ENCODE measurements around the gene ARHGEF11.

Gene ARHGEF11

GRCh38 chr1:156943756-156944155, 101.8 kb downstream of the ARHGEF11 start:
- H3K27me3 Mint-ChIP-seq = no peaks in the 10 kb centered on the region
- DNase-seq = no peak
- no peak overlapping the region for H3K27ac Mint-ChIP-seq
- no peaks in the 10 kb centered on the region for H3K4me1 Mint-ChIP-seq
- no peak overlapping the region for H3K4me3 Mint-ChIP-seq
- H3K36me3 Mint-ChIP-seq (ENCODE audit: low read depth) = no peaks in the 10 kb centered on the region
- H3K9me3 Mint-ChIP-seq = no peaks in the 10 kb centered on the region
- no peak for ATAC-seq

GRCh38 chr1:156942576-156942975, 103.0 kb downstream of the ARHGEF11 start:
- DNase-seq = no peak
- H3K4me3 Mint-ChIP-seq = no peak overlapping the region
- no peak overlapping the region for H3K27ac Mint-ChIP-seq
- no peak for ATAC-seq
- H3K4me1 Mint-ChIP-seq = no peaks in the 10 kb centered on the region
- H3K9me3 Mint-ChIP-seq = no peaks in the 10 kb centered on the region
- H3K27me3 Mint-ChIP-seq = no peaks in the 10 kb centered on the region
- no peaks in the 10 kb centered on the region for H3K36me3 Mint-ChIP-seq (ENCODE audit: low read depth)

GRCh38 chr1:156942176-156942575, 103.4 kb downstream of the ARHGEF11 start:
- Mint-ChIP-seq H3K4me1 (no peaks in the 10 kb centered on the region), H3K27ac (no peak overlapping the region), H3K4me3 (no peak overlapping the region)

GRCh38 chr1:156941675-156942074, 103.9 kb downstream of the ARHGEF11 start:
- no peaks in the 10 kb centered on the region for H3K9me3 Mint-ChIP-seq
- H3K4me1 Mint-ChIP-seq = no peaks in the 10 kb centered on the region
- no peak for ATAC-seq
- H3K4me3 Mint-ChIP-seq = no peak overlapping the region
- no peak for DNase-seq
- H3K27me3 Mint-ChIP-seq = no peaks in the 10 kb centered on the region
- H3K36me3 Mint-ChIP-seq (ENCODE audit: low read depth) = no peaks in the 10 kb centered on the region
- no peak overlapping the region for H3K27ac Mint-ChIP-seq

More at GRCh38 chr1:156942176-156942575, 103.4 kb downstream of the ARHGEF11 start:
- no peaks in the 10 kb centered on the region for H3K36me3 Mint-ChIP-seq (ENCODE audit: low read depth)
- H3K9me3 Mint-ChIP-seq = no peaks in the 10 kb centered on the region
- ATAC-seq (no peak), DNase-seq (no peak)
- no peaks in the 10 kb centered on the region for H3K27me3 Mint-ChIP-seq

GRCh38 chr1:156939786-156940334, 105.7 kb downstream of the ARHGEF11 start:
- H3K27me3 Mint-ChIP-seq = no peaks in the 10 kb centered on the region
- no peak overlapping the region for H3K4me3 Mint-ChIP-seq
- no peak for DNase-seq
- no peak overlapping the region for H3K27ac Mint-ChIP-seq
- H3K36me3 Mint-ChIP-seq (ENCODE audit: low read depth) = no peaks in the 10 kb centered on the region
- no peaks in the 10 kb centered on the region for H3K9me3 Mint-ChIP-seq
- no peaks in the 10 kb centered on the region for H3K4me1 Mint-ChIP-seq
- no peak for ATAC-seq

GRCh38 chr1:156938813-156939212, 106.7 kb downstream of the ARHGEF11 start:
- H3K4me3 Mint-ChIP-seq = no peak overlapping the region
- no peak overlapping the region for H3K27ac Mint-ChIP-seq
- H3K36me3 Mint-ChIP-seq (ENCODE audit: low read depth) = no peaks in the 10 kb centered on the region
- no peaks in the 10 kb centered on the region for H3K27me3 Mint-ChIP-seq
- ATAC-seq (no peak), DNase-seq (no peak)
- H3K4me1 Mint-ChIP-seq = no peaks in the 10 kb centered on the region
- no peaks in the 10 kb centered on the region for H3K9me3 Mint-ChIP-seq

- Mint-ChIP-seq H3K4me1 (no peaks in the 10 kb centered on the region), H3K27ac (no peak overlapping the region), H3K27me3 (no peaks in the 10 kb centered on the region), H3K36me3 (ENCODE audit: low read depth) (no peaks in the 10 kb centered on the region), H3K9me3 (no peaks in the 10 kb centered on the region), H3K4me3 (no peak overlapping the region)
- DNase-seq (no peak), ATAC-seq (no peak)
Observed at GRCh38 chr1:156937883-156938282, 107.7 kb downstream of the ARHGEF11 start.

GRCh38 chr1:156936721-156937220, 108.8 kb downstream of the ARHGEF11 start:
- H3K4me1 Mint-ChIP-seq = no peaks in the 10 kb centered on the region
- H3K9me3 Mint-ChIP-seq = no peaks in the 10 kb centered on the region
- no peak overlapping the region for H3K4me3 Mint-ChIP-seq
- H3K27ac Mint-ChIP-seq = no peak overlapping the region
- ATAC-seq (no peak), DNase-seq (no peak)
- no peaks in the 10 kb centered on the region for H3K36me3 Mint-ChIP-seq (ENCODE audit: low read depth)
- no peaks in the 10 kb centered on the region for H3K27me3 Mint-ChIP-seq

GRCh38 chr1:156936191-156936590, 109.4 kb downstream of the ARHGEF11 start:
- no peak overlapping the region for H3K4me3 Mint-ChIP-seq
- H3K36me3 Mint-ChIP-seq (ENCODE audit: low read depth) = no peaks in the 10 kb centered on the region
- no peak overlapping the region for H3K27ac Mint-ChIP-seq
- DNase-seq = no peak
- ATAC-seq = no peak
- H3K4me1 Mint-ChIP-seq = peaks cover 3% of the 10 kb centered on the region
- peaks cover 4% of the 10 kb centered on the region for H3K27me3 Mint-ChIP-seq
- H3K9me3 Mint-ChIP-seq = no peaks in the 10 kb centered on the region

- Mint-ChIP-seq H3K27me3 (peaks cover 10% of the 10 kb centered on the region), H3K9me3 (no peaks in the 10 kb centered on the region), H3K27ac (no peak overlapping the region), H3K4me3 (no peak overlapping the region), H3K36me3 (ENCODE audit: low read depth) (no peaks in the 10 kb centered on the region), H3K4me1 (peaks cover 3% of the 10 kb centered on the region)
- DNase-seq (no peak), ATAC-seq (no peak)
Observed at GRCh38 chr1:156935505-156936128, 109.9 kb downstream of the ARHGEF11 start.

GRCh38 chr1:156933136-156933535, 112.4 kb downstream of the ARHGEF11 start:
- DNase-seq (no peak), ATAC-seq (no peak)
- H3K4me3 Mint-ChIP-seq = no peak overlapping the region
- no peak overlapping the region for H3K27ac Mint-ChIP-seq
- peaks cover 30% of the 10 kb centered on the region for H3K27me3 Mint-ChIP-seq
- H3K36me3 Mint-ChIP-seq (ENCODE audit: low read depth) = no peaks in the 10 kb centered on the region
- no peaks in the 10 kb centered on the region for H3K9me3 Mint-ChIP-seq
- H3K4me1 Mint-ChIP-seq = peaks cover 5% of the 10 kb centered on the region

- Mint-ChIP-seq H3K9me3 (no peaks in the 10 kb centered on the region), H3K36me3 (ENCODE audit: low read depth) (no peaks in the 10 kb centered on the region), H3K4me3 (no peak overlapping the region), H3K27me3 (peaks cover 37% of the 10 kb centered on the region), H3K4me1 (peaks cover 12% of the 10 kb centered on the region), H3K27ac (no peak overlapping the region)
- ATAC-seq (no peak), DNase-seq (no peak)
Observed at GRCh38 chr1:156931974-156932710, 113.4 kb downstream of the ARHGEF11 start.

- no peak for ATAC-seq
- H3K4me3 Mint-ChIP-seq = no peak overlapping the region
- peaks cover 20% of the 10 kb centered on the region for H3K4me1 Mint-ChIP-seq
- DNase-seq = no peak
- H3K9me3 Mint-ChIP-seq = no peaks in the 10 kb centered on the region
- H3K27me3 Mint-ChIP-seq = peaks cover 43% of the 10 kb centered on the region
- H3K27ac Mint-ChIP-seq = no peak overlapping the region
- no peaks in the 10 kb centered on the region for H3K36me3 Mint-ChIP-seq (ENCODE audit: low read depth)
Observed at GRCh38 chr1:156931211-156931952, 114.2 kb downstream of the ARHGEF11 start.

- Mint-ChIP-seq H3K27me3 (peaks cover 52% of the 10 kb centered on the region), H3K9me3 (no peaks in the 10 kb centered on the region), H3K36me3 (ENCODE audit: low read depth) (no peaks in the 10 kb centered on the region), H3K27ac (no peak overlapping the region), H3K4me1 (peaks cover 28% of the 10 kb centered on the region), H3K4me3 (no peak overlapping the region)
- DNase-seq = no peak
- ATAC-seq = no peak
Observed at GRCh38 chr1:156930483-156930882, 115.1 kb downstream of the ARHGEF11 start.
